GM03348 (cell line): ENCODE measurements around the gene PIP5K1B.

ENCODE experiments used
- DNase-seq: peaks from one replicate; pipeline ENCODE4 v3.0.0; 2012; ENCODE audit warnings: low spot score

Gene PIP5K1B

DNA sequence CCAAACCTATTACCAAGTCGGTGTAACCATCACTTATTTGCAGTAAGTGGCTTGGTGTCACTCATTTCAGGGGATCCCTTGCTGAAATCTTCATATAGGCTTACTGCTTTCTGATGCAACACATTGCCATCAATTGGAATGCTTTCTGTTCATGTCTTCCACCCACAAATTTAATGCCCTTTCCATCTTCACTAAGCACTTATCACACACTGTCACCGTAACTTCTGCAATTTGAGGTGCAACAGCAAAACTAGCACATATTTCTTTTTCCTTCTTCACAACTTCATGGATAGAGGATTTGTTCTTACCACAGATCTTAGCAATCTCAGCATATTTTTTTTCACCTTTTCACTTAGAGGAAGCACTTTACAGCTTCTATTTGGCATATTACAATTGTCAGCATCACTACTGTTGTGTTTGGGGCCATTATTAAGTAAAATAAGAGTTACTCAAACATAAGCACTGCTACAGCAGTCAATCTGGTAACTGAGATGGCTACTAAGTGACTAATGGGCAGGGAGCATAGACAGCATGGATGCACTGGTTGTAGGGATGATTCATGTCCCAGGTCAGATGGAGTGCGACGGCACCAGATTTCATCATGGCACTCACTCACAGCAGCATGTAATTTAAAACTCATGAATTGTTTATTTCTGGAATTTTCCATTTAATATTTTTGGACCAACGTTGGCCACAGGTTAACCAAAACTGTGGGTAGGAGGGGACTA, 70.1 kb downstream of the PIP5K1B start:
- no peak for DNase-seq

DNA sequence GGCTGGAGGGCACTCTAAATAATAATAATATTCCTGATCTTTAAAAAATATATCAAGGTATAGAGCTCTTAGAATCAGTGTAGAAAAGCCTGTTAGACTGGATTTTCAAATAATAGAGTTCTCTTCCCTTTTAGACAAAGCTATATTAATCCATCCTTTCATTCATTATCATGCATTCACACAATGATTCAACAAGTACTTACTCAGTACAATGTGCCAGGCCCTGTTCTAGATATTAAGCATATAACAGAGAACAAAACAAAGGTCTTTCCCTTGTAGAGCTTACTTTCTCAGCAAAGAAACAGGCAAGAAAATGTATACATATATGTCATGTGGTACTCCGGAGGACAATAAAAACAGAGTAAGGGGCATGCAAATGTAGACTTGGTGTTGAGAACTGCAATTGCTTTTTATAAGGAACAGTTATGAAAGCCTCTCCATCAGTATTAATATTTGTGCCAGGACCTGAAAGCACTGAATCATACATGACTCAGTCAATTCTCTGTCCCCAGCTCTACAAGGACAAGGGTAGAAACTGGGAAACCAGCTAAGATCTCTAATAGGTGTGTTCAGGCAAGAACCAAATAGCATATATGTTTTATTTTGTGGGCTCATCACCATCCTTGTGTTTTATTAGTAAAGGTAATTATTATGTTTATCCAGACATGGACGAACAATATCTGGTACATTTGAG, 72.2 kb downstream of the PIP5K1B start:
- no peak for DNase-seq

DNA sequence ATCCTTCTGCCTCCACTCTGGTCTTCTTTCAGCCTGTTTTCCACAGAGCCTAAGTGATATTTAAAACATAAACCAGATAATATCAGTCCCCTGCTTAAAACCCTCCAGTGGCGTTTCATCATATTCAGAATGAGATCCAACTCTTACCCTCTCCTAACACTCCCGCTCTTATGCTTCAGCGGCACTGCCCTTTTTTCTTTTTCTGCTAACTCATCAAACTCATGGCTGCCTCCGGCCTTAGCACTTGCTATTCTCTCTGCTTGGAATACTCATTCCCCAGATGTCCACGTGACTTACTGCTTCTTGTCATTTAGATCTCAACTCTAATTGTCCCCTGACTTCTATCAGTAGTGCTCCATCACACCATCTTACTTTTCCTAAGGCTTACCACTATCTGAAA, 73.6 kb downstream of the PIP5K1B start:
- DNase-seq = no peak

DNA sequence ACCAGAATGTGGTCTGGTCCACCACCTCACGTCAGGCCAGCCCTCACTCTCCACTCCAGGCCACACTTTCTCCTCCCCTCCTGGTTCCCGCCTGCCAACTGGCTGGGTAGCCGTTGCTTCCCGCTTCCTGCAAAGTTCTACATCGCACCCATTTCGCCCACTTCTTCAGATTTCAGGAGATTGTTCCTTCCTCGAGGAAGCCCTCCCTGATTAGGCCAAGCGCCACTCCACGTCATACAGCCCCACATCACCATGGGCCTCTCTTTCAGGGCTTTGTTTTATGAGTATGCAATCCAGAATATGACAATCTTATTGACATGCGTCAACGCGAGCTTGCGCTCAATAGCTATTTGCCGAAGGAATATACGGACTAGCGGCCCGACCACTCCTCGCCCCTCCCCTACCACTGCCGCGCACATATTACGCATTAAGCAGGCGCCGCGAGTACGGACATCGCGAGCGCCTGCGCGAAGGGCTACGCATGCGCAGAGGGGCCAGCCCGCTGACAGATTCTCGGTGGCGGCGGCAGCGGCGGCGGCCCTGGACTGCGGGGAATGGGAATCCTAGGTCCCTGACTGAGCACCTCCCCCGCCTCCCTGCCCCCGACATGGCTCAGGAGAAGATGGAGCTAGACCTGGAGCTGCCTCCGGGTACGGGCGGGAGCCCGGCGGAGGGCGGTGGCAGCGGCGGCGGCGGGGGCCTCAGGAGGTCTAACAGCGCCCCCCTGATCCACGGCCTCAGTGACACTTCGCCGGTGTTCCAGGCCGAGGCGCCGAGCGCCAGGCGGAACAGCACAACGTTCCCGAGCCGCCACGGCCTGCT, 74.7 kb downstream of the PIP5K1B start:
- DNase-seq = peak; percentile 97

DNA sequence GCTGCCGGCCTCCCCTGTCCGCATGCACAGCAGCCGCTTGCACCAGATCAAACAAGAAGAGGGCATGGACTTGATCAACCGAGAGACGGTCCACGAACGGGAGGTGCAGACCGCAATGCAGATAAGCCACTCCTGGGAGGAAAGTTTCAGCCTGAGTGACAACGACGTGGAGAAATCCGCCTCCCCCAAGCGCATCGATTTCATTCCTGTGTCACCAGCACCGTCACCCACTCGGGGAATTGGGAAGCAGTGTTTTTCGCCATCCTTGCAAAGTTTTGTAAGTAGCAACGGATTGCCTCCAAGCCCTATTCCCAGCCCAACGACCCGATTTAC, 75.3 kb downstream of the PIP5K1B start:
- no peak for DNase-seq

DNA sequence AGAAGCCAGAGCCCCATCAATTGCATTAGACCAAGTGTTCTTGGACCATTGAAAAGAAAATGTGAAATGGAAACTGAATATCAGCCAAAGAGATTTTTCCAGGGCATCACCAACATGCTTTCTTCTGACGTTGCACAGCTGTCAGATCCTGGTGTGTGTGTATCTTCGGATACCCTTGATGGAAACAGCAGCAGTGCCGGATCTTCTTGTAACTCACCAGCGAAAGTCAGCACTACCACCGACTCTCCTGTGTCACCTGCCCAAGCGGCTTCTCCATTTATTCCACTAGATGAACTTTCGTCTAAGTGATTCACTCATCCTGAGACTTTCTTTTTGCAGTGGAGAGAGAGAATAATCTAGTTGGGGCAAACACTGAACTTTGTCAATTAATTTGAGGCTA, 75.7 kb downstream of the PIP5K1B start:
- peak; percentile 3 for DNase-seq

DNA sequence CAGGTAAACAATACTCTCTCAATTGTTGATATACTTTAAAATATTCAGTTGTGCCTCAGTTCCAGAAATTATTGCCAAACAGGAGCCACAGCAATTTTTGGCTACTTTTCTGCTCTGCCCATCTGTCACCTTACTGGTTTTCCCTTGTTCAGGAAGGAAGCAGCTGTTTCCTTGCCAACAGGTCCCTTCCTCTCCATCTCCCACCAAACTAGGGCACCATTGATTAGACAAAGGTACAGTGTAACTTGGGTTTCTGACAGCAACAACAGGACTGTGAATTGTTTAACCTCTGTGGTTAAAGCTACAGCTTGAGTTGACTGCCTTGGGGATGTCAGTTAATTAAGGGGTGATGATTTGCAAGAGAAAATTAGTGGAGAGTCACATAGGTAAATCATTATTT, 76.9 kb downstream of the PIP5K1B start:
- DNase-seq = no peak

DNA sequence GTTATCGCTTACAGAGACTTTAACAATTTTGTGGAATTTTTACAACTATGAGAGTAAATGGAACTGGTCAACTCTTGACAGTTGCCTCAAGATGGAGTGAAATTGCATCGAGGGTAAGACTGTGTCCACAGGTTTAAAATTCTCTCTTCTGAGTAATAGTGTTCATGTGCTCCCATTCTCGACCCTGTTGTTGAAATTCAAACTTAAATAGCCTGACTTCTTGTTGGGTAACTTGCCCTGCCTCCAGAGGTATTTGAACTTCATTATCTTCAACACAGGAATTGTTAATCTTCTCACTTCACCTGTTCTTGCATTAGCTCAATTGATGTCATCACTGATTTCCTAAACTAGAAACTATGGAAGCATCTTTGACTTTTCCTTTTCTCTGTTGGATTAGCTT, 77.5 kb downstream of the PIP5K1B start:
- DNase-seq = no peak

DNA sequence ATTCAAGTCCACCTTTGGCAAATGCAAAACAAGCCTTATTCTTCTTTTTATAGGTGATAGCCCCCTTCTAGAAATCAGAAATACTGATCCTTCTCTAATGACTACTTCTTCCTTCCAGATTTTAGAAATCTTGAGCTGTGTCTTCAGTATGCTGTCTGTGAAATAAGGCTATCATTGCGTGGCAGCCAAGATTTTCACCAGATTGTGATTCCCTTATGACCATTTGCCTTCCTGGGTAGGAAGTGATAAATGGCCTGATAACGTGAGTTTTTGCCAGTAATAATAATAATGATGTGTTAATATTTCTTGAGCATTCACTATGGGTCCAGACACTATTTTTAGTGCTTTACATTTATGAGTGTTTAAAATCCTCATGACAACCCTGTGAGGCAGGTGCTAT, 80.9 kb downstream of the PIP5K1B start:
- no peak for DNase-seq

DNA sequence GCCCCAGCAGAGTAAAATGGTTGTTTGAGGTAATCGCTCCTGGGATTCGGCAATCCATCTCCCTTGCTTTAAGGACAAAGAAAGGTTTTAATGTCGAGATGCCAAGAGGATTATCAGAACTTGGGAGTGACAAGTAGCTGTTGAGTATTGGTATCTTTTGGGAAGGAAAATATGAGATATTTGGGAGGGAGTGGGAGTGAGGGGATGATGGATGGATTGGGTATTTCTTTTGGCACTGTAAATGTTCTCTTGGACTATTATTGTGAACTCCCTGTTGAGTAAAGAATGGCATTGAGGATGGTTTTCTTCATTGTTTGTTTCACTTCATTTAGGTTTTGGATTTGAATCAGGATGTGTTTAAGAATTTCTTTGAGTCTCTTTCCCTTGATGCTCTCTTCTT, 86.1 kb downstream of the PIP5K1B start:
- no peak for DNase-seq

DNA sequence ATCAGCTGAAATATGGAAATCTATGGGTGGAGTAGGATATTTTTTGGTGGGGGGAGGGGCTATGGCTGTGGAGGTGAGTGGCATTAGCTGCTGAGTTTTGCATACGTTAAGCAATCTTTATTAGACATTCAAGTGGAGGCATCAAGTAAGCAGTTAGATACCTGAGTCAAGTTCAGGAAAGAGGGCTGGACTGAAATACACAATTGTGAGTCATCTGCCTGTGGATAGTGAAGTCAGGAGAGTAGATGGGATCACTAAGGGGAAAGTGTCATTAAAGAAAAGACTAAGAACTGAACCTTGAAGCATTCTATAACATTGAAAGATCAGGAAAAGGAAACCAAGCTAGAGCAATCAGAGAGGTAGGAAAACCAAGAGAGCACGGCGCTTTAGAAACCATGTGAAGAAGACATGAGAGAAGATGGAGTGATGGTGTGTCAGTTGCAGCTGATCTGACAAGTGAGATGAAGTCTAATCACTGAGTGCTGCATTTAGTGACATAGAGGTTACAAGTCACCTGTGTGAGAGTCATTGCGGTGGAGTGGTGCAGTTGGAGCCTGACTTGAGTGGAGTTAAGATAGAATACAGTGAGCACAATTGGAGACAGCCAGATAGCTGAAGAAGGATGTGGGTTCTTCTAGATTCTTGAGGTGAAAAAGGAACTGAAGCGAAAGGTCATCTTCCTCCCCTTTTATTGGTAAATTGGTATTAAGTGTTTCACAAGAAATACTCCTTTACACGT, 88.7 kb downstream of the PIP5K1B start:
- DNase-seq = no peak

DNA sequence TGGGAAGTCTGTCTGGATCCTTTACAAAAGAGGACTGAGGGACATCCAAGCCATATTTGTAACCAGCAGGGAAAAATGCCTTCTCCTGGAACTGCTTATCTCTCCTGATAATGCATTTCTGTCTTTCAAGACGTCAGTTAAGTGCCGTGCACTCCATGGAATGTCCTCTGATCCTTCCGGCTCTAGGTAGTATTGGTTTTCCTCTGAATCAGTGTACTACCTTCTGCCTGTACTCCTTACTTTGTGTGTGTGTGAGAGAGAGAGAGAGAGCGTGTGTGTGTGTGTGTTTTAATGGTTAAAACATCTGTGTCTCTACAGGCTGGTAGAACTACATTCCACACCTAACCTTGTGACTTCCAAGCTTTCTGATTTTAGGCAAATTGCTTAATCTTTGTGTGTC, 89.9 kb downstream of the PIP5K1B start:
- no peak for DNase-seq

DNA sequence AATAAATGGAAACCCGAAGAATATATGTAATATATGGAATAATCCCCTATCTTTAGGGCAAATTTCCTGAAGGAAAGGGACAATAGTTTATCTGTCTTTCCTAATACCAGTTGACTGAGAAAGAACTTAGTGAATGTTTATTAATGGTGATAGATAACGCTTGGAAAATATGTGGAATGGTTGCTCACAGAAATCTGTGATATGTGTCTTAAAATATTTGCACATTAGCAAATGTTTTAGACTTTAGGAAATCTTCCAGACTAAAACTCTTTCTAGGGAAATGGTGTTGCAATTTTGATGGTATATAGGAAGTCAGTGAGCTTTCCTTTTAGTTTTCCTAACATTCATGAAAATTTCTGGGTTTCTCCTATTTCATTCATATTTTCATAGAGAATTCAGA, 90.4 kb downstream of the PIP5K1B start:
- DNase-seq = no peak

DNA sequence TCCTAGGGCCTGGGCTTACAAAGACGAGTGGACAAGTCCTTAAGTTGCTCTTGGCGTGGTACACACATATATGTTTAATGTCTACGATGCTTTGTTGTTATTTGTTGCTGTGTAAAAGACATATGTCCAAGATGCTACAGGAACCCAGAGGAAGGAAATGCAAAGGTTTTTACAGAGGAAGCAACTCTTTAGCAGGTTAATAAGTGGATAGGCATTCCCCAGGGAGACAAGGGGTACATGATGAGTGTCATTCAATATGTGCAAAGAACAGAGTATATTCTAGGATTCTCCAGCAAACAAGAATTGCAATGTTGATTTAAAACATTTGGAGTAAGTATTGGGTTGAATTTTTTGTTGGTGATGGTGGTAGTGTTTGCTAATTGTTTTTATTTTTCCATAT, 92.1 kb downstream of the PIP5K1B start:
- no peak for DNase-seq

DNA sequence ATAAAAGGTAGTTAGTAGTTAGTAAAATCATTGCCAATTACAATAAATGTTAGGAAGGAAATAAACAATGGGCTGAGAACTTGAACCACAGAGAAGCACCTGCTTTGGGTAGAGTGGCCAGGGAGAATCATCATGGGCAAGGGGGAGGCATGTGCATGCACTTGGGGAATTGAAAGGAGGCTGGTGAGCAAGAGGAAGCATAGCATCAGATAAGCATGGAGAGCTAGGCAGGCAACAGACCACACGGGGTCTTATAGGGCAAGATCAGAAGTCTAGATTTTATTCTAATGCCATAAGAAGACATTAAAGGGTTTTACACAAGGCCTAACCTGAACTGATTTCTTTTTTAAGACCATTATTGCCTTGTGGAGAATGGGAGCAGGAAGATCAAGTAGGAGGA, 93.4 kb downstream of the PIP5K1B start:
- no peak for DNase-seq

DNA sequence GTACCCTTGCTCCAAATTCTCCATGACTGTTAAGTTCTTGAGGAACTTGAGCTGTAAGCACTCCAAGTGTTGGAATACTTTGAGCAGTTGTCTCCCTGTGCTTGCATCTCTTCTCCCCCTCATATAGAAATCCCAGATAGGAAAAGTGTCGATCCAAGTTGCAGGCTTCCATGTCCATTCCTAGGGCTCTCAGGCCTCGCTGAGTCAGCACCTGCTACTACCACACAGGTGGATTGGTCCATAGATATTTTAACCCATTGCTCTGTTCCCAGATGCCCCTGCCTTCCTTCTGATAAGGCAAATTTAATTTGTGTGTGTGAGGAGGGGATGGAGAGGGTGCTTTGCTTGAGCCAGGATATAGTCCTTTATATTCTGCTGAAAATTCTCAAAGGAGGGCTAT, 95.8 kb downstream of the PIP5K1B start:
- no peak for DNase-seq

DNA sequence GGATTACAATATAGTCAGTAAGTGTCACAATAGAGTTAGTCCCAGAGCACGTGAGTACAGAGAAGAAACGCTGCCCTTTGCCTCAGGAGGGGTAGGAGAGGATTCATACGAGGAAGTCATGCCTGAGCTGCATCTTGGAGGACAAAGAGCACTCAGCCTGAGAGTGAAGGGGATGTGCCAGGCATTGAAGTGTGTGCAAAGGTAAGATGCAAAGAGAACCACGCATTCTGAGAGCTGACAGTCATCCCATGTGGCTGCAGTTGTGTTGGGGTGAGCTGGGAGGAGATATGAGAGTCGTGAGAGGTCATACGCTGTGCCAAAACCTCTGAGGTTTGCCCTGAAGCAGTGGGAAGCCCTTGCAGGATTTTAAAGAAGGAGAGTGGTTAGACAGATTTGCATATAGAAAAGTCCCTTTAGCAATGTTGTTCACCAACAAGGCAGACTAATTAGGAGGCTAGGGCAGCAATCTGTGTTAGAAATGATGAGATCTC, 97.5 kb downstream of the PIP5K1B start:
- DNase-seq = no peak

DNA sequence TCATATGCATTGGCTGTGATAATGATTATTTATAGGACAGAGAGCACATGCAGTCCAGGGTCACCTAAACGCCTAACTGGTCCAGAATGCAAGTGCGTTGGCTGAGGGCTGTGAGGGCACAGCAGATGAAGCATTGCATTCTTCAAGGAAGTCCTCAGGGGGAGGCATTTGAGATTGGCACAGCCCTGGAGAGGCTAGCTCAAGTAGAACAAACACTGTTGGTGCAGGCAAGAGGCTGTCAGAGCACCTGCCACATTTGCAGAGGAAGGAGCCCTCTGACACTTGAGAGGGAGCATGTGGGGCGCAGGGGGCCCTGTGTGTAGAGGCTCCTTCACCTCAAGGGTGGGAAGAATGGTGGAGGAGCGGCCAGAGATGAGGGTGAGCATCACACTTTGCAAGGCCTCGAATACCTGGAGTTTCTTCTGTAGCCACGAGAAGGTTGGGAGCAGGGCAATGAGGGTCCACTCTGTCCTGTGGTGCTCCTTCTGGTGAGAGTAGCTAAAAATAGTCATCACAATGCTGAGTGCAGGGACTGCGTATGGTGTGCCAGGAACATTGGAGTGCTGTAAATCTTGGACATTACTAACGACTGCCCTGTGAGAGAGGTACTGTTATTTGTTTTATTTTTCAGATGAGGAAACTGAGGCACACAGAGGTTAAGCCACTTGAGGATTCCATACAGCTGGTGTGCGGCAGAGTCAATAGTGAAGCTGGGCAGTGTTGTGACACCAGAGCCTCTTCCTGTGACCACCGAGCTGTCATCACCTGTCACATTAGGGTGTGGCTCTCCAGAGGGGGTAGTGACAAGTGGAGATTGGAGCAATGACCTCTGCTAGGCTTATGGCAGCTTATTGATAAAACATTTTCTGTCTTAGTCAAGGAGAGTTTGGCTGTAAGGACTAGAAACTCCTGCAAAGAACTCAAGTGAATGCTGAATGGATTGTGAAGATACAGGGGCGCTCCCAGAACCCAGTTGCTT, 100.2 kb downstream of the PIP5K1B start:
- DNase-seq = no peak

DNA sequence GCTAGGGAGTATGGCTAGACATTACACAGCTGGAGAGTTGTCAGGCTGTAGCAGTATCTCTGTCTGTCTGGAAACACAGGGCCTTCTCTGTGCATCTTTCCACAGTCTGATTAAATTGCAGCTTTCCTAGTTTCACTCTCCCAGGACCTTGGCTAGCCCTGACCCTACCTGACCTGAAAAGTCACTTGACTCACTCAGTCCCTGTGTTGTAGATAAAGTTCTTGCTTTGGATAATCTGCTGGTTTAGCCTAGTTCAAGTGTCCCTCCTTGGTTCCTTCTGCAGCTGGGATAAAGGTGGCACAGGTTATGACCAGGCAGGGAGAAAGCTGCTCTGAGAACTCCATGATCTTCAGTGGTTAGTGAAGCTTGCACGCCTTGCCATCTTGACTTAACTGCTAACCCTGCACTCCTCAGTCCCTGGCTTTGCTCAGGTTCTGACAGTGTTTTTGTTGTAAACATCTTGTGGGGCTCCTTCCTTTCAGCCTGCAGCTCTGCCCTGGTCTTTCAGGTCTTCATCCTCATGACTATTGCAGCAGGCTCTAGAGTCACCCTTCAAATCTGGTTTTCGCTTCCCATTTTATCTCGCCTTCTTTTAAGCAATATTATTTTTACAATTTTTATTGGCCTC, 101.0 kb downstream of the PIP5K1B start:
- DNase-seq = no peak

DNA sequence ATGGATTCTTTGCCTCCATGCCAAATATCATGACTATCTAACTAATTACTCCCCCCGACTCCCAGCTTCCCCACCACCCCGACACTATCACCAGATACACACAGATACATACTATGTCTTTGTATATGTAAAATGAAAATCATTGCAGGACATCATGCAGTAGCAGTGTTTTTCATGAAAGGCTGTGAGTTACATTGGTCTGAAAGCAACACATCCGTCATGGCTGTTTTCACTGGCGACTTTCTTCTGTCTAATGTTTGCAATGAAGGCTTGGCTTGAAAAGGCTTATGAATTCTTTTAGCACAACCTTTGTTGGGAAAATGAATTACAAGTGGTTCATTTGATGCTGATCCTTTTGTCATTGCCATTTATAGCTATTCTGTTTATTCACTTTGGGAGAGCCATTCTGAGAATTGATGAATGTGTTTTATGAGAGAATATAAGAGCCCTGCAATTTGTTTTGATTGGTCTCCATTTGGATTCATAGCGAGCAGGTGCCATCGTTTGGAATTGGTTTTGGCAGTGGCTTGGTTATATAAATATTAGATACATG, 103.4 kb downstream of the PIP5K1B start:
- DNase-seq = no peak
